ENCODE measurements around the gene TMEM222.
A peak's percentile ranks its signal among the peaks of the same experiment; 100 is the strongest.

Gene TMEM222

DNA sequence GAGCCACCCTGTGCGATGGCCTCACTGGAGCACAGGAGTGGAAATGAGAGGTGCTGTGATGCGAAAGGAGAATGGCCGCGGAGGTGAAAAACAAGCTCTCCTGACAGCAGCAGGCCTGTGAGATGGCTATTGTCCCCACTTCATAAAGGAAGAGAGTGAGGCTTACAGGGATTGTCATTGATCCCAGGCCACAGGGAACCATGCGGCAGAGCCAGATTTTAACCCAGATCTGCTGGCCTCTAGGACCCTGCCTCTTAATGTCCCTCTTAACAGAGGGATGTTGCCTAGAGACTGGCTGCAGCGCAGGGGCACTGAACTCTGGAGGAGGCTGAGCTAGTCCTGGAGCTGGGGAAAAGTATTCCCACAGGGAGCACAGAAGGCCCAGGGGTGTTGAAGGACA lies 16.8 kb downstream of the TMEM222 start:
- Histone ChIP-seq H3K4me3 (ENCODE audit: insufficient read depth, low read length, poor library complexity, severe bottlenecking) (no peak overlapping the region), H3K79me2 (ENCODE audit: insufficient read depth, low read length) (peaks cover 5% of the 10 kb centered on the region; the same call in 1 of the 2 replicates), H3F3A (ENCODE audit: insufficient read depth) (peaks cover 19% of the 10 kb centered on the region), H3K36me3 (ENCODE audit: low read length) (no peaks in the 10 kb centered on the region), H3K4me2 (ENCODE audit: low read depth, low read length, poor library complexity, severe bottlenecking) (no peak overlapping the region), H3K27me3 (ENCODE audit: low read length) (no peaks in the 10 kb centered on the region), H3K9me3 (ENCODE audit: insufficient read depth, low read length) (no peaks in the 10 kb centered on the region), H3K9ac (ENCODE audit: low read length) (no peak overlapping the region), H4K20me1 (ENCODE audit: low read depth, low read length) (no peaks in the 10 kb centered on the region), H3K27ac (ENCODE audit: low read depth, low read length) (no peak overlapping the region), H2AFZ (ENCODE audit: low read depth, low read length, severe bottlenecking) (no peak overlapping the region), H3K9me2 (replicated peaks; ENCODE audit: insufficient read depth, low read length) (no peaks in the 10 kb centered on the region)
- TF ChIP-seq CTCF (IDR thresholded peaks at IDR 0.05; ENCODE audit: insufficient read depth, low read length, poor library complexity, severe bottlenecking): no peak
- no peak for TF ChIP-seq EZH2phosphoT487 (conservative IDR thresholded peaks at IDR 0.05; ENCODE audit: low read length)

DNA sequence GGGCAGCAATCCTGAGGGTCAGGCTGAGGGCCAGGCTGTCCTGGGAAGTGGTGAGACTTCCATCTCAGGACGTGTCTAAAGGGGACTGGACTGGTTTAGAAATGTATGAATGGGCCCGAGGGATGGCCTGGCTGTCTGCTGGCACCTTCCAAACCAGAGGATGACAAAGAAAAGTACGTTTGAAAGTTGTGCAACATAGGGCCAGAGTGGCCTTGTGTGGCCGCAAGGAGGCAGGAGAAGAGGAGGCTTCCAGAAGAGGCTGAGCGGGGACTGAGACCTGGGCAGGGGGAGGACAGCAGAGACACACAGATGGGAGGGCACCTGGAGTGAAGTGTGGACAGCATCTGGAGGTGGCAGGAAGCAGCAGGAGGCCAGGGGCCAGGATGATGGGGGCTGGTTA lies 17.2 kb downstream of the TMEM222 start:
- Histone ChIP-seq H3K4me2 (ENCODE audit: low read depth, low read length, poor library complexity, severe bottlenecking) (no peak overlapping the region), H3K27ac (ENCODE audit: low read depth, low read length) (peak overlapping the region; percentile 91; the same call in 1 of the 2 replicates), H3K27me3 (ENCODE audit: low read length) (no peaks in the 10 kb centered on the region), H4K20me1 (ENCODE audit: low read depth, low read length) (no peaks in the 10 kb centered on the region), H2AFZ (ENCODE audit: low read depth, low read length, severe bottlenecking) (no peak overlapping the region), H3K9ac (ENCODE audit: low read length) (no peak overlapping the region), H3K4me3 (ENCODE audit: insufficient read depth, low read length, poor library complexity, severe bottlenecking) (no peak overlapping the region), H3K79me2 (ENCODE audit: insufficient read depth, low read length) (peaks cover 5% of the 10 kb centered on the region; the same call in 1 of the 2 replicates), H3F3A (ENCODE audit: insufficient read depth) (peaks cover 21% of the 10 kb centered on the region), H3K36me3 (ENCODE audit: low read length) (no peaks in the 10 kb centered on the region), H3K9me3 (ENCODE audit: insufficient read depth, low read length) (no peaks in the 10 kb centered on the region), H3K9me2 (replicated peaks; ENCODE audit: insufficient read depth, low read length) (no peaks in the 10 kb centered on the region)
- TF ChIP-seq CTCF (IDR thresholded peaks at IDR 0.05; ENCODE audit: insufficient read depth, low read length, poor library complexity, severe bottlenecking): no peak
- TF ChIP-seq EZH2phosphoT487 (conservative IDR thresholded peaks at IDR 0.05; ENCODE audit: low read length): no peak

DNA sequence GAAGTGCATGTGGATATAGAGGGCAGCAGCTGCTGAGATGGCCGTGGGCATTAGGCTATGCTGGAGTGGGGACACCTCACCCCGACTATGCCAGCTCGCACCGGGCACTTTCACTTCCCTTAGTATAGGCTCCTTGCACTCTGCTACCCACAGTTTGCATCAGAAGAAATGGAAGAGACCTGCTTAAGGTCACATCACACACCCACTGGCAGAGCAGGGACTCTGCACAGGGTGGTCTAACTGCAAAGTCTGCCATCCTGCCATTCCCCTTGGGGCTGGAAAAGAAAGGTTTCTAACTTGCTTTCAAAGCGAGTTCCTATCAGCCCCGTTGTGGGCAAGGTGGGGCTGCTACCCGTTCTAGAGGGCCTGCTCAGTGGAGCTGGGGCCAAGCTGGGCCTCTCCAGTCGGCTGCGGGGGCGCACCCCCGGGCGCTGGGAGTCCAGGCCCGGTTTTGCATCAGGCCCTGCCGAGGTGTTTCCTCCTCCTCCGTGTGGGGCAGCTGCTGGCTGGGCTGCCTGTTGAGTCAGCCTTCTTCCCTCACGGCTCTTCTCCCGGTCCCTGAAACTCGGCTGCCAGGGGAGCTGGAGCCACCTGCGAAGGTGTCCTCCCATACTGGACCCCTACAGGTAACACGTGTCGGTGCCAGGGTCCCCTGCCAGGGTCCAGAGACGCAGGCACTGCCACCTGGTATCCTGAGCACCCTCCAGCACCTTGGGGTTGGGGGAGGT lies 19.7 kb downstream of the TMEM222 start, which contains the start of gene SYTL1:
SYTL1 (plus strand) TSS at position 498 of the 728 bp plus-strand sequence. CDS start 3,313 bp downstream, outside the sequence.
- Histone ChIP-seq H2AFZ (ENCODE audit: low read depth, low read length, severe bottlenecking) (peak within 1 kb of the TSS; percentile 65), H3K4me2 (ENCODE audit: low read depth, low read length, poor library complexity, severe bottlenecking) (peak within 1 kb of the TSS; percentile 95)

More for the DNA sequence above, 19.7 kb downstream of the TMEM222 start, which contains the start of gene SYTL1:
- Histone ChIP-seq H3K4me3 (ENCODE audit: insufficient read depth, low read length, poor library complexity, severe bottlenecking) (peak within 1 kb of the TSS; percentile 95), H3K27me3 (ENCODE audit: low read length) (no peaks in the 10 kb centered on the region), H3K9me3 (ENCODE audit: insufficient read depth, low read length) (no peaks in the 10 kb centered on the region), H3K27ac (ENCODE audit: low read depth, low read length) (peak within 1 kb of the TSS; percentile 91), H3K9ac (ENCODE audit: low read length) (peak within 1 kb of the TSS; percentile 95), H3K36me3 (ENCODE audit: low read length) (no peaks in the 10 kb centered on the region), H3K79me2 (ENCODE audit: insufficient read depth, low read length) (peaks cover 5% of the 10 kb centered on the region; the same call in 1 of the 2 replicates), H3F3A (ENCODE audit: insufficient read depth) (peaks cover 21% of the 10 kb centered on the region), H4K20me1 (ENCODE audit: low read depth, low read length) (no peaks in the 10 kb centered on the region), H3K9me2 (replicated peaks; ENCODE audit: insufficient read depth, low read length) (no peaks in the 10 kb centered on the region)
- TF ChIP-seq CTCF (IDR thresholded peaks at IDR 0.05; ENCODE audit: insufficient read depth, low read length, poor library complexity, severe bottlenecking) (no peak), EZH2phosphoT487 (conservative IDR thresholded peaks at IDR 0.05; ENCODE audit: low read length) (no peak)
